HEK293 (cell line): ENCODE results near the gene NEURL1.

Experiments
- FEZF1 ChIP-seq: fragments of 450-650 bp; formaldehyde crosslinking; IDR thresholded peaks from 2 replicates; pipeline ENCODE4 v1.5.1; 2016; ENCODE audit warnings: missing biosample characterization, missing genetic modification characterization
- GLIS1 ChIP-seq: fragments of 450-650 bp; formaldehyde crosslinking; IDR thresholded peaks from 2 replicates; pipeline ENCODE4 v1.5.1; 2016; ENCODE audit warnings: missing biosample characterization, missing genetic modification characterization
- MZF1 ChIP-seq: fragments of 450-650 bp; formaldehyde crosslinking; IDR thresholded peaks from 2 replicates; pipeline ENCODE4 v1.5.1; 2017; ENCODE audit warnings: missing biosample characterization, missing genetic modification characterization, borderline replicate concordance
- PRDM1 ChIP-seq: fragments of 450-650 bp; formaldehyde crosslinking; IDR thresholded peaks from 2 replicates; pipeline ENCODE4; 2016; ENCODE audit warnings: missing biosample characterization, missing genetic modification characterization
- YY1 ChIP-seq: fragments of 450-650 bp; formaldehyde crosslinking; IDR thresholded peaks from 2 replicates; pipeline ENCODE4 v1.5.1; 2018; ENCODE audit warnings: missing biosample characterization, missing genetic modification characterization
- ZBTB1 ChIP-seq: fragments of 450-650 bp; formaldehyde crosslinking; IDR thresholded peaks from 2 replicates; pipeline ENCODE4 v1.5.1; 2016; ENCODE audit warnings: missing biosample characterization, missing genetic modification characterization
- ZBTB20 ChIP-seq: fragments of 450-650 bp; formaldehyde crosslinking; IDR thresholded peaks from 2 replicates; pipeline ENCODE4 v1.5.1; 2016; ENCODE audit warnings: missing biosample characterization, missing genetic modification characterization
- ZFP41 ChIP-seq: fragments of 450-650 bp; formaldehyde crosslinking; IDR thresholded peaks from 2 replicates; pipeline ENCODE4 v1.5.1; 2016; ENCODE audit warnings: missing biosample characterization, missing genetic modification characterization, borderline replicate concordance
- ZFP69B ChIP-seq: fragments of 450-650 bp; formaldehyde crosslinking; IDR thresholded peaks from 2 replicates; pipeline ENCODE4 v1.5.1; 2016; ENCODE audit warnings: missing biosample characterization, missing genetic modification characterization
- ZNF138 ChIP-seq: fragments of 450-650 bp; formaldehyde crosslinking; IDR thresholded peaks from 2 replicates; pipeline ENCODE4 v1.5.1; 2016; ENCODE audit warnings: missing biosample characterization, missing genetic modification characterization, borderline replicate concordance
- ZNF157 ChIP-seq: fragments of 450-650 bp; formaldehyde crosslinking; IDR thresholded peaks from 2 replicates; pipeline ENCODE4 v1.5.1; 2016; ENCODE audit warnings: missing biosample characterization, missing genetic modification characterization
- ZNF16 ChIP-seq: fragments of 450-650 bp; formaldehyde crosslinking; IDR thresholded peaks from 2 replicates; pipeline ENCODE4 v1.5.1; 2016; ENCODE audit warnings: low read depth, missing biosample characterization, missing genetic modification characterization
- ZNF416 ChIP-seq: fragments of 450-650 bp; formaldehyde crosslinking; IDR thresholded peaks from 2 replicates; pipeline ENCODE4 v1.5.1; 2016; ENCODE audit warnings: missing biosample characterization, missing genetic modification characterization
- ZNF514 ChIP-seq: fragments of 450-650 bp; formaldehyde crosslinking; IDR thresholded peaks from 2 replicates; pipeline ENCODE4 v1.5.1; 2016; ENCODE audit warnings: missing biosample characterization, missing genetic modification characterization
- ZNF530 ChIP-seq: fragments of 450-650 bp; formaldehyde crosslinking; IDR thresholded peaks from 2 replicates; pipeline ENCODE4 v1.5.1; 2016; ENCODE audit warnings: low read depth, missing biosample characterization, missing genetic modification characterization
- ZNF561 ChIP-seq: fragments of 450-650 bp; IDR thresholded peaks from 2 replicates; pipeline ENCODE4 v1.5.1; 2018; ENCODE audit warnings: missing biosample characterization, missing genetic modification characterization, borderline replicate concordance
- ZNF600 ChIP-seq: fragments of 450-650 bp; formaldehyde crosslinking; IDR thresholded peaks from 2 replicates; pipeline ENCODE4 v1.5.1; 2016; ENCODE audit warnings: missing biosample characterization, missing genetic modification characterization
- ZNF626 ChIP-seq: fragments of 450-650 bp; sonication (Bioruptor Pico); formaldehyde crosslinking; IDR thresholded peaks from 2 replicates; pipeline ENCODE4 v1.5.1; 2018; ENCODE audit warnings: missing biosample characterization, missing genetic modification characterization, inconsistent platforms
- ZNF660 ChIP-seq: fragments of 450-650 bp; IDR thresholded peaks from 2 replicates; pipeline ENCODE4 v1.5.1; 2018; ENCODE audit warnings: missing biosample characterization, mild to moderate bottlenecking, missing genetic modification characterization
- ZNF785 ChIP-seq: fragments of 450-650 bp; formaldehyde crosslinking; IDR thresholded peaks from 2 replicates; pipeline ENCODE4 v1.5.1; 2016; ENCODE audit warnings: missing biosample characterization, missing genetic modification characterization
- TF ChIP-seq, protein P1 (sequence below): sonication (generic); formaldehyde crosslinking; IDR thresholded peaks from 2 replicates; pipeline ENCODE4 v1.8.1; 2022; ENCODE audit warnings: mild to moderate bottlenecking, moderate library complexity, missing genetic modification reagents
- TF ChIP-seq, protein P2 (sequence below): fragments of 450-650 bp; formaldehyde crosslinking; IDR thresholded peaks from 2 replicates; pipeline ENCODE4 v1.5.1; 2017; ENCODE audit warnings: missing biosample characterization, missing genetic modification characterization
- TF ChIP-seq, protein P3 (sequence below): fragments of 450-650 bp; formaldehyde crosslinking; conservative IDR thresholded peaks from 2 replicates; pipeline ENCODE4 v1.5.1; 2016; ENCODE audit warnings: low read depth, missing biosample characterization, missing genetic modification characterization
- TF ChIP-seq, protein P4 (sequence below): IDR thresholded peaks from 2 replicates; pipeline ENCODE4 v1.6.1; 2011; ENCODE audit warnings: mild to moderate bottlenecking, low read depth, low read length, borderline replicate concordance
- TF ChIP-seq, protein P5 (sequence below): fragments of 450-650 bp; formaldehyde crosslinking; IDR thresholded peaks from 2 replicates; pipeline ENCODE4 v1.5.1; 2016; ENCODE audit warnings: missing biosample characterization, missing genetic modification characterization, low read depth
- TF ChIP-seq, protein P6 (sequence below): fragments of 450-650 bp; formaldehyde crosslinking; IDR thresholded peaks from 2 replicates; pipeline ENCODE4 v1.5.1; 2016; ENCODE audit warnings: missing biosample characterization, missing genetic modification characterization
- TF ChIP-seq, protein P7 (sequence below): fragments of 450-650 bp; formaldehyde crosslinking; IDR thresholded peaks from 2 replicates; pipeline ENCODE4 v1.5.1; 2016; ENCODE audit warnings: missing biosample characterization, missing genetic modification characterization

The NEURL1 gene

DNA sequence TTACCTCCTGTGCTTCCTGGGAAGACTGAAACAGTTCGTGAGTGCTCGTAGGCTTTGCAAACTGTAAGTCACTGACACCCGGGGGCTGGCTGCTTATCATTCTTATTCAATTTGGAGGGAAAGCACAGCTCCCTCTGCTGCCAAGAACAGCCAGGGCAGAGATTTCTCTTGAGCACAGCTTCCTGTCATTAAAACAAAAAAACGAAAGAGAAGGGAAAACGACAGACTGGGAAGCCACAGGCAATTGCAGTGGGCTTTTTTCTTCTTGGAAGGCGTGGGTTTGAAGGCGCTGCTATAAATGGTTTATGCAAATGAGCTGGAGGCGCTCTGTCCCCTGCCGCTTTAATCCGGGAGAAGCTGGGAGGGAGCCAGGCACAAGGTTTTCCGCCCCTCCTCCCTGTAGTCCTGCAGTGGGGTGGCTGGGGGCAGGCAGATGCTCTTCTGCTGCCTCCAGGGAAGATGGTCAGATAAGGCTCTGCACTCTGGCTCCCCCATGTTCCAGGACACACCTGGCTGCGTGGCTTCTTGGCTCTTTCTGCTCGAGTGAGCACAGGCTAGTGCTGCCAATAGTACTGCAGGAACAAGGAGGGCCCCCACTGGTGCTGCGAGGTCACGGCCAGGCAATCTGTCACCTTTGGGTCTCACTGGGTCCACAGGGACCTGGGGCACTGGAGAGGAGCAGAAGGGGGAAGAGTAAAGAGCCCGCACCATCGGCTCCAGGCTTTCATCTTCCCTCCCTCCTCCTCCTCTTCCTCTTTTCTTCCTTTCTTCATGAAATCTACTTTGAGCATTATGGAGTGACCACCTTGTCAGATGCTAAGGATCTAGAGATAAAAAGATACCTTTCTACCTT, 49.5 kb downstream of the NEURL1 start (continued):
- TF ChIP-seq ZNF530 (tag by site-specific recombination) (no peak), ZBTB1 (tag by site-specific recombination) (no peak), PRDM1 (tag by site-specific recombination) (peak; percentile 55; the same call in 1 of the 2 replicates), YY1 (tag by site-specific recombination) (no peak), ZNF16 (tag by site-specific recombination) (no peak), ZNF785 (no peak), GLIS1 (tag by site-specific recombination) (peak; percentile 86), ZNF600 (tag by site-specific recombination) (peak; percentile 35; the same call in 1 of the 2 replicates), ZNF157 (tag by site-specific recombination) (no peak), ZNF626 (no peak), ZBTB20 (tag by site-specific recombination) (no peak), ZFP41 (no peak), ZNF416 (tag by site-specific recombination) (no peak), ZNF561 (peak; percentile 56; the same call in 1 of the 2 replicates), ZNF138 (tag by site-specific recombination) (no peak), ZFP69B (tag by site-specific recombination) (no peak), ZNF660 (tag by site-specific recombination) (peak; percentile 61; the same call in 1 of the 2 replicates), ZNF514 (tag by site-specific recombination) (no peak), FEZF1 (tag by site-specific recombination) (peak; percentile 13; the same call in 1 of the 2 replicates), MZF1 (tag by site-specific recombination) (no peak)
- TF ChIP-seq, protein P1, sequence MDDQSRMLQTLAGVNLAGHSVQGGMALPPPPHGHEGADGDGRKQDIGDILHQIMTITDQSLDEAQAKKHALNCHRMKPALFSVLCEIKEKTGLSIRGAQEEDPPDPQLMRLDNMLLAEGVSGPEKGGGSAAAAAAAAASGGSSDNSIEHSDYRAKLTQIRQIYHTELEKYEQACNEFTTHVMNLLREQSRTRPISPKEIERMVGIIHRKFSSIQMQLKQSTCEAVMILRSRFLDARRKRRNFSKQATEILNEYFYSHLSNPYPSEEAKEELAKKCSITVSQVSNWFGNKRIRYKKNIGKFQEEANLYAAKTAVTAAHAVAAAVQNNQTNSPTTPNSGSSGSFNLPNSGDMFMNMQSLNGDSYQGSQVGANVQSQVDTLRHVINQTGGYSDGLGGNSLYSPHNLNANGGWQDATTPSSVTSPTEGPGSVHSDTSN (CRISPR knock-in tag) = no peak
- TF ChIP-seq, protein P2, sequence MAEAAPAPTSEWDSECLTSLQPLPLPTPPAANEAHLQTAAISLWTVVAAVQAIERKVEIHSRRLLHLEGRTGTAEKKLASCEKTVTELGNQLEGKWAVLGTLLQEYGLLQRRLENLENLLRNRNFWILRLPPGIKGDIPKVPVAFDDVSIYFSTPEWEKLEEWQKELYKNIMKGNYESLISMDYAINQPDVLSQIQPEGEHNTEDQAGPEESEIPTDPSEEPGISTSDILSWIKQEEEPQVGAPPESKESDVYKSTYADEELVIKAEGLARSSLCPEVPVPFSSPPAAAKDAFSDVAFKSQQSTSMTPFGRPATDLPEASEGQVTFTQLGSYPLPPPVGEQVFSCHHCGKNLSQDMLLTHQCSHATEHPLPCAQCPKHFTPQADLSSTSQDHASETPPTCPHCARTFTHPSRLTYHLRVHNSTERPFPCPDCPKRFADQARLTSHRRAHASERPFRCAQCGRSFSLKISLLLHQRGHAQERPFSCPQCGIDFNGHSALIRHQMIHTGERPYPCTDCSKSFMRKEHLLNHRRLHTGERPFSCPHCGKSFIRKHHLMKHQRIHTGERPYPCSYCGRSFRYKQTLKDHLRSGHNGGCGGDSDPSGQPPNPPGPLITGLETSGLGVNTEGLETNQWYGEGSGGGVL (tag by site-specific recombination) = 0 out of 2 replicates have a peak, but pooled peaks have one; percentile 24
- TF ChIP-seq, protein P3, sequence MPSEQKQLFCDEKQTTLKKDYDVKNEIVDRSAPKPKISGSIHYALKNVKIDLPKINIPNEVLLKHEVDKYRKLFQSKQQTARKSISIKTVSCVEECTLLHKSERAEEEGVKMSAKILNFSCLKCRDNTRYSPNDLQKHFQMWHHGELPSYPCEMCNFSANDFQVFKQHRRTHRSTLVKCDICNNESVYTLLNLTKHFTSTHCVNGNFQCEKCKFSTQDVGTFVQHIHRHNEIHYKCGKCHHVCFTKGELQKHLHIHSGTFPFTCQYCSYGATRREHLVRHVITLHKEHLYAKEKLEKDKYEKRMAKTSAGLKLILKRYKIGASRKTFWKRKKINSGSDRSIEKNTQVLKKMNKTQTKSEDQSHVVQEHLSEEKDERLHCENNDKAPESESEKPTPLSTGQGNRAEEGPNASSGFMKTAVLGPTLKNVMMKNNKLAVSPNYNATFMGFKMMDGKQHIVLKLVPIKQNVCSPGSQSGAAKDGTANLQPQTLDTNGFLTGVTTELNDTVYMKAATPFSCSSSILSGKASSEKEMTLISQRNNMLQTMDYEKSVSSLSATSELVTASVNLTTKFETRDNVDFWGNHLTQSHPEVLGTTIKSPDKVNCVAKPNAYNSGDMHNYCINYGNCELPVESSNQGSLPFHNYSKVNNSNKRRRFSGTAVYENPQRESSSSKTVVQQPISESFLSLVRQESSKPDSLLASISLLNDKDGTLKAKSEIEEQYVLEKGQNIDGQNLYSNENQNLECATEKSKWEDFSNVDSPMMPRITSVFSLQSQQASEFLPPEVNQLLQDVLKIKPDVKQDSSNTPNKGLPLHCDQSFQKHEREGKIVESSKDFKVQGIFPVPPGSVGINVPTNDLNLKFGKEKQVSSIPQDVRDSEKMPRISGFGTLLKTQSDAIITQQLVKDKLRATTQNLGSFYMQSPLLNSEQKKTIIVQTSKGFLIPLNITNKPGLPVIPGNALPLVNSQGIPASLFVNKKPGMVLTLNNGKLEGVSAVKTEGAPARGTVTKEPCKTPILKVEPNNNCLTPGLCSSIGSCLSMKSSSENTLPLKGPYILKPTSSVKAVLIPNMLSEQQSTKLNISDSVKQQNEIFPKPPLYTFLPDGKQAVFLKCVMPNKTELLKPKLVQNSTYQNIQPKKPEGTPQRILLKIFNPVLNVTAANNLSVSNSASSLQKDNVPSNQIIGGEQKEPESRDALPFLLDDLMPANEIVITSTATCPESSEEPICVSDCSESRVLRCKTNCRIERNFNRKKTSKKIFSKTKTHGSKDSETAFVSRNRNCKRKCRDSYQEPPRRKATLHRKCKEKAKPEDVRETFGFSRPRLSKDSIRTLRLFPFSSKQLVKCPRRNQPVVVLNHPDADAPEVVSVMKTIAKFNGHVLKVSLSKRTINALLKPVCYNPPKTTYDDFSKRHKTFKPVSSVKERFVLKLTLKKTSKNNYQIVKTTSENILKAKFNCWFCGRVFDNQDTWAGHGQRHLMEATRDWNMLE = no peak
- TF ChIP-seq, protein P4, sequence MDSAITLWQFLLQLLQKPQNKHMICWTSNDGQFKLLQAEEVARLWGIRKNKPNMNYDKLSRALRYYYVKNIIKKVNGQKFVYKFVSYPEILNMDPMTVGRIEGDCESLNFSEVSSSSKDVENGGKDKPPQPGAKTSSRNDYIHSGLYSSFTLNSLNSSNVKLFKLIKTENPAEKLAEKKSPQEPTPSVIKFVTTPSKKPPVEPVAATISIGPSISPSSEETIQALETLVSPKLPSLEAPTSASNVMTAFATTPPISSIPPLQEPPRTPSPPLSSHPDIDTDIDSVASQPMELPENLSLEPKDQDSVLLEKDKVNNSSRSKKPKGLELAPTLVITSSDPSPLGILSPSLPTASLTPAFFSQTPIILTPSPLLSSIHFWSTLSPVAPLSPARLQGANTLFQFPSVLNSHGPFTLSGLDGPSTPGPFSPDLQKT = no peak
- TF ChIP-seq, protein P5, sequence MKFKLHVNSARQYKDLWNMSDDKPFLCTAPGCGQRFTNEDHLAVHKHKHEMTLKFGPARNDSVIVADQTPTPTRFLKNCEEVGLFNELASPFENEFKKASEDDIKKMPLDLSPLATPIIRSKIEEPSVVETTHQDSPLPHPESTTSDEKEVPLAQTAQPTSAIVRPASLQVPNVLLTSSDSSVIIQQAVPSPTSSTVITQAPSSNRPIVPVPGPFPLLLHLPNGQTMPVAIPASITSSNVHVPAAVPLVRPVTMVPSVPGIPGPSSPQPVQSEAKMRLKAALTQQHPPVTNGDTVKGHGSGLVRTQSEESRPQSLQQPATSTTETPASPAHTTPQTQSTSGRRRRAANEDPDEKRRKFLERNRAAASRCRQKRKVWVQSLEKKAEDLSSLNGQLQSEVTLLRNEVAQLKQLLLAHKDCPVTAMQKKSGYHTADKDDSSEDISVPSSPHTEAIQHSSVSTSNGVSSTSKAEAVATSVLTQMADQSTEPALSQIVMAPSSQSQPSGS (tag by site-specific recombination) = no peak
- TF ChIP-seq, protein P6, sequence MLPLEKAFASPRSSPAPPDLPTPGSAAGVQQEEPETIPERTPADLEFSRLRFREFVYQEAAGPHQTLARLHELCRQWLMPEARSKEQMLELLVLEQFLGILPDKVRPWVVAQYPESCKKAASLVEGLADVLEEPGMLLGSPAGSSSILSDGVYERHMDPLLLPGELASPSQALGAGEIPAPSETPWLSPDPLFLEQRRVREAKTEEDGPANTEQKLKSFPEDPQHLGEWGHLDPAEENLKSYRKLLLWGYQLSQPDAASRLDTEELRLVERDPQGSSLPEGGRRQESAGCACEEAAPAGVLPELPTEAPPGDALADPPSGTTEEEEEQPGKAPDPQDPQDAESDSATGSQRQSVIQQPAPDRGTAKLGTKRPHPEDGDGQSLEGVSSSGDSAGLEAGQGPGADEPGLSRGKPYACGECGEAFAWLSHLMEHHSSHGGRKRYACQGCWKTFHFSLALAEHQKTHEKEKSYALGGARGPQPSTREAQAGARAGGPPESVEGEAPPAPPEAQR (tag by site-specific recombination) = no peak
- TF ChIP-seq, protein P7, sequence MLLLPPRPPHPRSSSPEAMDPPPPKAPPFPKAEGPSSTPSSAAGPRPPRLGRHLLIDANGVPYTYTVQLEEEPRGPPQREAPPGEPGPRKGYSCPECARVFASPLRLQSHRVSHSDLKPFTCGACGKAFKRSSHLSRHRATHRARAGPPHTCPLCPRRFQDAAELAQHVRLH = no peak
